AG04449 (cell line): ENCODE measurements around the gene TKTL1.

Experiments used
- CTCF ChIA-PET: fragments of 350-600 bp; formaldehyde crosslinking; extraction: SDS; loops from one replicate; lab custom pipeline; 2021; ENCODE audit warnings: antibody characterized with exemption; lab: Yijun Ruan, JAX
- POLR2A ChIA-PET: fragments of 400-600, 350-600 bp; formaldehyde crosslinking; extraction: SDS; loops from one replicate; lab custom pipeline; 2020; ENCODE audit warnings: antibody characterized with exemption, inconsistent platforms; lab: Yijun Ruan, JAX
- DNase-seq: peaks from one replicate; pipeline ENCODE4 v3.0.0-alpha.2; 2010; ENCODE audit warnings: low read depth, low spot score
- H3K4me3 ChIP-seq: 2 replicates; pipeline ENCODE4 v1.5.1; 2011; ENCODE audit warnings: low read depth, mild to moderate bottlenecking, control low read depth, low read length
- TF ChIP-seq, protein P1 (sequence below): IDR thresholded peaks from one replicate; pipeline ENCODE4 v1.5.1; 2011; ENCODE audit warnings: mild to moderate bottlenecking, moderate library complexity, low read length, control low read depth, inconsistent platforms; ENCODE audit not compliant: insufficient read depth; ENCODE audit errors: missing control alignments

Gene TKTL1

GRCh38 chrX:154365997-154366665, 70.5 kb downstream of the TKTL1 start:
- H3K4me3 ChIP-seq, result peak overlapping the region; percentile 30
- DNase-seq, result no peak
- TF ChIP-seq, protein P1, sequence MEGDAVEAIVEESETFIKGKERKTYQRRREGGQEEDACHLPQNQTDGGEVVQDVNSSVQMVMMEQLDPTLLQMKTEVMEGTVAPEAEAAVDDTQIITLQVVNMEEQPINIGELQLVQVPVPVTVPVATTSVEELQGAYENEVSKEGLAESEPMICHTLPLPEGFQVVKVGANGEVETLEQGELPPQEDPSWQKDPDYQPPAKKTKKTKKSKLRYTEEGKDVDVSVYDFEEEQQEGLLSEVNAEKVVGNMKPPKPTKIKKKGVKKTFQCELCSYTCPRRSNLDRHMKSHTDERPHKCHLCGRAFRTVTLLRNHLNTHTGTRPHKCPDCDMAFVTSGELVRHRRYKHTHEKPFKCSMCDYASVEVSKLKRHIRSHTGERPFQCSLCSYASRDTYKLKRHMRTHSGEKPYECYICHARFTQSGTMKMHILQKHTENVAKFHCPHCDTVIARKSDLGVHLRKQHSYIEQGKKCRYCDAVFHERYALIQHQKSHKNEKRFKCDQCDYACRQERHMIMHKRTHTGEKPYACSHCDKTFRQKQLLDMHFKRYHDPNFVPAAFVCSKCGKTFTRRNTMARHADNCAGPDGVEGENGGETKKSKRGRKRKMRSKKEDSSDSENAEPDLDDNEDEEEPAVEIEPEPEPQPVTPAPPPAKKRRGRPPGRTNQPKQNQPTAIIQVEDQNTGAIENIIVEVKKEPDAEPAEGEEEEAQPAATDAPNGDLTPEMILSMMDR, result no peak
- POLR2A ChIA-PET, result interaction anchor here (1.1 to 2.9 kb wide), 2 partner anchors 9 to 12 kb away, joined by 3 to 16 read pairs; no protein-coding TSS in a partner anchor
- CTCF ChIA-PET, result no interaction called here

DNA sequence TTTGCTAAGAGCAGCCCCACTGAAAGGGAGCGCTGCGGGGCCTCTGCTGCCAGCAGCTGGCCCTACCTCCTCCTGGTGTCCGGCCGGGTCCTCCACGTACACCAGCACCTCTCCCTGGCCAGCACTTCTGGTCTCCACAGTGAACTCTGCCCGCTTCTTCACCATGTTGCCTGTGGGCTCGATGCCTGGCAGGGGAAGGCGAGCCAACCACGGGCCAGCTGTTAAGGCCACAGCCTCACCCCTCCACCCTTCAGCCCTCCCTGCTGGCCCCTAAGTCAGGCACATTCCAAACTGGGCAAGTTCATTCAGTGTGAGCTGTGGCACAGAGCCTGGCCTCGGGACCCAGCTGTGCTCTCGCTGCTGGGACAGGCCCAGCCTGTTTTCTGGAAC, 71.1 kb downstream of the TKTL1 start:
- ChIA-PET CTCF (no interaction called here), POLR2A (interaction anchor here (0.6 to 2.9 kb wide), 2 partner anchors 10 to 156 kb away, joined by 3 to 16 read pairs; no protein-coding TSS in a partner anchor)
- H3K4me3 ChIP-seq, result peak overlapping the region; percentile 83
- TF ChIP-seq, protein P1, result no peak
- no peak for DNase-seq

DNA sequence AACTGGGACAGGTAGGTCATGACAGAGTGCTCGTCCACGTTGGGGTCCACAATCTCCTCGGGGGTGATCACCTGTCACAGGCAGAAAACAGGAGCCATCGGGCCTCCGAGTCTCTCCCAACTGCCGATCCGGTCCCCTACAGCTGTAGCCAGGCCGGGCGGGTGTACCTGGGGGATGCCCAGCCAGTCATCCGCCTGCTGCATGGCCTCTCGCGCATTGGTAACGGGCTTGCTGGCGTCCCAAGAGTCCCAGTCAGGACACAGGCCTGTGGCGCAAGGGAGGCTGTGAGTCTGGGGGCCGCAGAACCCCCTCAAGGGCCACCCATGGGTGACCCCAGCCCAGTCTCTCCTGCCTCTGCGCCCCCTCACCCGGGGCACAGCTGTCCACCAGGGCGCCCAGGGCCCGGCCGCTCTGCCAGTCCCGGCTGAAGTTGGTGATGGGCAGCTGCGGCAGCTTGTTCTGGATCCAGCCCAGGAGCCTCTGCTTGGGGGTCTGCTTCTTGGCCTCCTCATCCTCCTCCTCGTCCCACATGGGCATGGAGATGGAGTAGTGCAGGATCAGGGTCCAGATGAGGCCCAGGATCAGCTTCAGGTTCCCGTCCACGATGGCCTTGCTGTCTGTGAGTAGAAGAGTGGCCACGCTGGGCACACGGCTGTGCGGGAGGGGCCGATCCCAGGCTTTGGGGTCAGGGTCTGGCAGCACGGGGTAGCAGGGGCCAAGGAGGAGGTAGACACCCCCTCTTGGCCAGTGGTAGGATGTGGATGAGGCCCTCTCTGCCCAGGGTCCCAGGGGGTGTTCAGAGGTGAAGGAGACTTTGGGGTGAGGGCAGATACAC, 72.1 kb downstream of the TKTL1 start:
- POLR2A ChIA-PET, result interaction anchor here (1.0 to 2.9 kb wide), 2 partner anchors 11 to 12 kb away, joined by 3 to 16 read pairs; no protein-coding TSS in a partner anchor
- peak overlapping the region; percentile 83 for H3K4me3 ChIP-seq
- no peak for DNase-seq
- CTCF ChIA-PET, result no interaction called here
- TF ChIP-seq, protein P1, result no peak

DNA sequence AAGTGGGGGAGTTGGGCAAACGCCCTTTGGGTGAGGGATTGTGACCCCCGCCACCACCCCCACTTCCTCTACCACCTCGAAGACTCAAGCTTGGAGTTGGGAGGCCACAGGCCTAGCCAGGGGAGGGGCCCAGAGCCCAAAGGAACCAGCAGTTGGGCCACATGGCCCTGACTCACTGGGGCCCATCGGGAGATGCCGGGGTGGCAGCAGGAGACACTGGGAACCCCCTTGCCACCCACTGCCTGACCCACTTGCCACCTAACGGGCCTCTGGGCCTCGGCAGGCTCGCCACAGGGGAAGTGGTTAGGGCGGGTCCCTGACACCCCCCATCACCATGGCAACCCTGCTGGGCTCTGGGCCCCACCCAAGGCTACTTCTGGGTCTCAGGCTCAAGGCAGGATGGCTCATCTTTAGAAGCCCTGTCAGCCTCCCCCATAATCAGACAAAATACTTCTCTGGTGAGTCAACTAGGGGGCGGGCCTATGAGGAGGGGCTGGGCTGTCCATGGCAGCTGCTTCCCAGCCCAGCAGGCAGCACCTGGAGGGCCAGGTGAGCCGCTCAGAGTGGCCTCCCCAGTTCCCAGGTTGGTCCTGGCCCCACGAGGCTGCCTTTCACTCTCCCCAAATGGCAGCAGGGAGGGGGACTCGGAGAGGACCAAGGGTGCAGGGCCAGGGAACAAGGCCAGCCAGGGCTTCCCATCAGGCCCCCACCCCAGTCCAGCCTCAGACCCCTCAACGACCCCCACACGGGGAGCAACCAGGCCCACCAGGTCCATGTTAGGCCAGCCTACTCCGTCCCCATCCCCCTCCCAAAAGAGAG, 73.2 kb downstream of the TKTL1 start:
- DNase-seq, result no peak
- H3K4me3 ChIP-seq, result peak overlapping the region; percentile 83
- CTCF ChIA-PET, result no interaction called here
- TF ChIP-seq, protein P1, result no peak
- POLR2A ChIA-PET, result interaction anchor here (0.9 to 1.1 kb wide), 3 partner anchors 13 to 422 kb away, joined by 3 to 5 read pairs (median 3); no protein-coding TSS in a partner anchor

- TF ChIP-seq, protein P1, result no peak
- CTCF ChIA-PET, result no interaction called here
- POLR2A ChIA-PET, result interaction anchor here (0.6 to 1.1 kb wide), 3 partner anchors 22 to 422 kb away, joined by 3 to 5 read pairs (median 3); no protein-coding TSS in a partner anchor
- H3K4me3 ChIP-seq, result peak overlapping the region; percentile 83
- peak; percentile 75 for DNase-seq
Measured at GRCh38 chrX:154369449-154370299, 74.1 kb downstream of the TKTL1 start.
